CD4-positive, CD25-positive, alpha-beta regulatory T cell (primary cell): ENCODE data around the gene FOXN3. TPM values are rescaled to one million over a fixed set of nuclear protein-coding genes. Genes with fewer than 3 reads are reported as not detected.

Experiments
- ATAC-seq, 2 donors: fragments of 150-1000 bp; cut with Tn5 transposase; one replicate each; pipeline ENCODE4 v1.10.0; 2021; ENCODE audit warnings: low read depth in 2 of 2, moderate number of reproducible peaks in 2 of 2, moderate library complexity in 1 of 2
- DNase-seq, 3 donors: peaks; one replicate each; pipeline versions ENCODE4 v3.0.0 to v3.0.0-alpha.2; 2012 to 2022; ENCODE audit warnings: mixed read lengths in 1 of 3
- H3K27ac ChIP-seq: one replicate; pipeline ENCODE4 v1.7.0; 2013; ENCODE audit warnings: mild to moderate bottlenecking, low read length; ENCODE audit not compliant: insufficient read depth, poor library complexity, severe bottlenecking
- H3K27me3 ChIP-seq: one replicate; pipeline ENCODE4 v1.7.0; 2013; ENCODE audit warnings: low read length; ENCODE audit not compliant: control insufficient read depth, insufficient read depth
- H3K36me3 ChIP-seq: one replicate; pipeline ENCODE4 v1.7.0; 2013; ENCODE audit warnings: mild to moderate bottlenecking, low read length, moderate library complexity; ENCODE audit not compliant: control insufficient read depth, insufficient read depth
- H3K4me1 ChIP-seq: 2 replicates; pipeline ENCODE4 v1.7.0; 2013; ENCODE audit warnings: mild to moderate bottlenecking, low read length; ENCODE audit not compliant: insufficient read depth, control insufficient read depth, poor library complexity, severe bottlenecking
- H3K4me3 ChIP-seq: one replicate; pipeline ENCODE4 v1.7.0; 2013; ENCODE audit warnings: low read depth, mild to moderate bottlenecking, low read length, moderate library complexity
- H3K9me3 ChIP-seq, 2 experiments: 1 replicate in 1 of 2; 2 replicates in 1 of 2; pipeline ENCODE4 v1.7.0; 2013; ENCODE audit warnings: low read length in 2 of 2, mild to moderate bottlenecking in 1 of 2, moderate library complexity in 1 of 2; ENCODE audit not compliant: control insufficient read depth in 2 of 2
- H3K27ac Mint-ChIP-seq, 3 donors: one replicate each; pipeline ENCODE4 v1.8.0; 2020 to 2022; ENCODE audit warnings: mild to moderate bottlenecking in 3 of 3, mixed read lengths in 3 of 3, moderate library complexity in 2 of 3
- H3K27me3 Mint-ChIP-seq: one replicate; pipeline ENCODE4 v1.8.0; 2022; ENCODE audit warnings: mild to moderate bottlenecking, mixed read lengths
- H3K36me3 Mint-ChIP-seq: one replicate; pipeline ENCODE4 v1.8.0; 2020; ENCODE audit warnings: mixed read lengths
- H3K4me1 Mint-ChIP-seq, 4 donors: one replicate each; pipeline ENCODE4 v1.8.0; 2020 to 2022; ENCODE audit warnings: mixed read lengths in 4 of 4, mild to moderate bottlenecking in 1 of 4
- H3K4me3 Mint-ChIP-seq, 4 donors: one replicate each; pipeline ENCODE4 v1.8.0; 2020 to 2022; ENCODE audit warnings: mild to moderate bottlenecking in 4 of 4, mixed read lengths in 4 of 4, moderate library complexity in 3 of 4
- H3K9me3 Mint-ChIP-seq, 7 donors: one replicate each; pipeline ENCODE4 v1.8.0; 2020 to 2022; ENCODE audit warnings: mixed read lengths in 7 of 7, mild to moderate bottlenecking in 3 of 7, moderate library complexity in 2 of 7
- polyA plus RNA-seq, 4 donors: library from polyadenylated mRNA; unstranded; fragments of 300-500 nt; fragmentation: Illumina TruSeq; gene quantifications; one replicate each; pipeline ENCODE4 v1.2.3, GENCODE V29; 2021
- total RNA-seq: library from RNA; stranded (reverse); gene quantifications from one replicate; pipeline ENCODE4 v1.2.3, GENCODE V29; 2022

FOXN3 gene
- total and polyA plus RNA-seq, 5 donors from 2014 or later = 108 to 203 (median 111) TPM

GRCh38 chr14:89265234-89265633 lies 151.8 kb downstream of the FOXN3 start:
- Histone ChIP-seq H3K4me1 (no peaks in the 10 kb centered on the region), H3K4me3 (no peak overlapping the region), H3K9me3 (no peaks in the 10 kb centered on the region), H3K36me3 (no peaks in the 10 kb centered on the region), H3K27me3 (no peaks in the 10 kb centered on the region), H3K27ac (no peak overlapping the region)
- DNase-seq (no peak), ATAC-seq (no peak)
- Mint-ChIP-seq H3K9me3 (peaks cover 0 to 2% (median 0%) of the 10 kb centered on the region in 7 donors), H3K36me3 (peaks cover 10% of the 10 kb centered on the region), H3K4me1 (peaks cover 22 to 68% (median 42%) of the 10 kb centered on the region in 4 donors), H3K27me3 (no peaks in the 10 kb centered on the region), H3K27ac (peak overlapping the region in 1 of 3 donors; percentile 18), H3K4me3 (no peak overlapping the region)

DNA sequence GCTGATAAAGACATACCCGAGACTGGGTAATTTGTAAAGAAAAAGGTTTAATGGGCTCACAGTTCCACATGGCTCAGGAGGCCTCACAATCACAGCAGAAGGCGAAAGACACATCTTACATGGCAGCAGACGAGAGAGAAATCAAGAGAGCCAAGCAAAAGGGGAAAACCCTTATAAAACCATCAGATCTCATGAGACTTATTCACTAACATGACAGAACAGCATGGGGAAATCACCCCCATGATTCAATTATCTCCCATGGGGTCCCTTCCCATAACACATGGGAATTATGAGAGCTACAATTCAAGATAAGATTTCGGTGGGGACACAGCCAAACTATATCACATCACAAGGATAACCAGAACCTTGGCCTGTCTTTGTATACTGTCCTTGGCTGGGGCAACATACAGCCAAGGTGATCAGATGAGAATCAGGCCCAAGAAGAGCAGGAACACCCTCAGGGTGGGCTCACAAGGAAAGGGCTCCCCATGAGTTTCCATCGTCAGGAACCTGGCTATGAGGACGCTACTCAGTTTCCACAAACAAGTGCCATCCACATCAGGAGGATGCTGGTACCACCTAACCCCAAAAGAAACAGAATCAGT lies 152.7 kb downstream of the FOXN3 start:
- H3K4me1 ChIP-seq = no peaks in the 10 kb centered on the region
- no peak overlapping the region for H3K4me3 ChIP-seq
- Mint-ChIP-seq H3K27ac (peak overlapping the region in 1 of 3 donors; percentile 1), H3K36me3 (peaks cover 10% of the 10 kb centered on the region), H3K27me3 (no peaks in the 10 kb centered on the region), H3K4me1 (peaks cover 22 to 64% (median 38%) of the 10 kb centered on the region in 4 donors), H3K4me3 (no peak overlapping the region), H3K9me3 (peaks cover 0 to 2% (median 0%) of the 10 kb centered on the region in 7 donors)
- no peaks in the 10 kb centered on the region for H3K27me3 ChIP-seq
- H3K36me3 ChIP-seq = no peaks in the 10 kb centered on the region
- DNase-seq = no peak
- H3K27ac ChIP-seq = no peak overlapping the region
- H3K9me3 ChIP-seq = no peaks in the 10 kb centered on the region
- ATAC-seq = no peak

DNA sequence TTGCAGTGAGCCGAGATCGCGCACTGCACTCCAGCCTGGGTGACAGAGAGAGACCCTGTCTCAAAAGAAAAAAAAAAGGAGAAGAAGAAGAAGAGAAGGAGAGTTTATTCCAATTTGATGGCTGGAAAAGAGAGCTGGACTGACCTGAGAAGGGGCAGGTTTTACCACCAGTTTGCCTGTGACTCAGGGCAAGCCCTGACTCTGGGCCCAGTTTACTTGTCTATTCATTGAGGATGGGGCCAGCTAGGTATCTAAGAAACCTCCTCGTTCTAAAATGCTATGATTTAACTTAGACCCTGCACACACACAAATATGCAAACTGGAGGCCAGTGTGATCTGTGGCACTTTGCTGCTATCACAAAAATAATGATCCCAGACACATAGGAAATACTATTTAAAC lies 155.0 kb downstream of the FOXN3 start:
- H3K27ac Mint-ChIP-seq = peak overlapping the region in 2 of 3 donors; percentile 72 to 74
- ATAC-seq (no peak), DNase-seq (no peak)
- no peaks in the 10 kb centered on the region for H3K27me3 Mint-ChIP-seq
- no peaks in the 10 kb centered on the region for H3K9me3 ChIP-seq
- H3K4me3 ChIP-seq = no peak overlapping the region
- peaks cover 22 to 54% (median 38%) of the 10 kb centered on the region in 4 donors for H3K4me1 Mint-ChIP-seq
- no peaks in the 10 kb centered on the region for H3K27me3 ChIP-seq
- H3K4me1 ChIP-seq = no peaks in the 10 kb centered on the region
- H3K36me3 Mint-ChIP-seq = peaks cover 26% of the 10 kb centered on the region
- no peak overlapping the region for H3K4me3 Mint-ChIP-seq
- H3K36me3 ChIP-seq = no peaks in the 10 kb centered on the region
- H3K27ac ChIP-seq = no peak overlapping the region
- peaks cover 0 to 2% (median 0%) of the 10 kb centered on the region in 7 donors for H3K9me3 Mint-ChIP-seq

DNA sequence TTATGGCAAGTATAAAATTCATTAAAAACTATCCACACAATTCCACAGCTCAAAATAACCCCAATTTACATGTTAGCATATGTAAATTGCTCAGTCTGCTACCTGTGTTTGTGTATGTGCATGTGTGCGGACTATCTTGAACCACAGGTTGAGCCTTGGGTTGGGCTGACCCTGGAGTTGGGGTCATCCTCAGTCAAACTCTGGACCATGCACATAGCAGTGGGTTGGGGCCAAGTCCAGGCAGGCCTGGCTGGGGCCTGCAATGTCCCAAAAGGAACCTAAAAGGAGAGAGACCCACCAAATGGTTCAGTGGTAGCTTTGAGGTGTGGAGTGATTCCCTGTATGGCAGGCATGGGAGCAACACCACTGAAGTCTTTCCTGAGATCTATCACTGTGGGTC lies 156.1 kb downstream of the FOXN3 start:
- no peak overlapping the region for H3K27ac Mint-ChIP-seq

GRCh38 chr14:89259951-89260609 lies 157.0 kb downstream of the FOXN3 start:
- Histone ChIP-seq H3K4me1 (no peaks in the 10 kb centered on the region), H3K4me3 (no peak overlapping the region), H3K27ac (no peak overlapping the region), H3K27me3 (no peaks in the 10 kb centered on the region), H3K9me3 (no peaks in the 10 kb centered on the region), H3K36me3 (peaks cover 3% of the 10 kb centered on the region)
- peaks cover 17 to 48% (median 39%) of the 10 kb centered on the region in 4 donors for H3K4me1 Mint-ChIP-seq
- peaks cover 0 to 2% (median 0%) of the 10 kb centered on the region in 7 donors for H3K9me3 Mint-ChIP-seq
- H3K27ac Mint-ChIP-seq = no peak overlapping the region
- ATAC-seq (no peak), DNase-seq (no peak)
- no peak overlapping the region for H3K4me3 Mint-ChIP-seq
- H3K36me3 Mint-ChIP-seq = peaks cover 26% of the 10 kb centered on the region
- no peaks in the 10 kb centered on the region for H3K27me3 Mint-ChIP-seq

More for the DNA sequence above, 156.1 kb downstream of the FOXN3 start:
- peaks cover 0 to 2% (median 0%) of the 10 kb centered on the region in 7 donors for H3K9me3 Mint-ChIP-seq
- Histone ChIP-seq H3K9me3 (no peaks in the 10 kb centered on the region), H3K4me1 (no peaks in the 10 kb centered on the region), H3K4me3 (no peak overlapping the region), H3K27ac (no peak overlapping the region), H3K36me3 (peaks cover 1% of the 10 kb centered on the region), H3K27me3 (no peaks in the 10 kb centered on the region)
- DNase-seq (no peak), ATAC-seq (no peak)
- peaks cover 17 to 50% (median 42%) of the 10 kb centered on the region in 4 donors for H3K4me1 Mint-ChIP-seq
- no peaks in the 10 kb centered on the region for H3K27me3 Mint-ChIP-seq
- peaks cover 25% of the 10 kb centered on the region for H3K36me3 Mint-ChIP-seq
- no peak overlapping the region for H3K4me3 Mint-ChIP-seq

DNA sequence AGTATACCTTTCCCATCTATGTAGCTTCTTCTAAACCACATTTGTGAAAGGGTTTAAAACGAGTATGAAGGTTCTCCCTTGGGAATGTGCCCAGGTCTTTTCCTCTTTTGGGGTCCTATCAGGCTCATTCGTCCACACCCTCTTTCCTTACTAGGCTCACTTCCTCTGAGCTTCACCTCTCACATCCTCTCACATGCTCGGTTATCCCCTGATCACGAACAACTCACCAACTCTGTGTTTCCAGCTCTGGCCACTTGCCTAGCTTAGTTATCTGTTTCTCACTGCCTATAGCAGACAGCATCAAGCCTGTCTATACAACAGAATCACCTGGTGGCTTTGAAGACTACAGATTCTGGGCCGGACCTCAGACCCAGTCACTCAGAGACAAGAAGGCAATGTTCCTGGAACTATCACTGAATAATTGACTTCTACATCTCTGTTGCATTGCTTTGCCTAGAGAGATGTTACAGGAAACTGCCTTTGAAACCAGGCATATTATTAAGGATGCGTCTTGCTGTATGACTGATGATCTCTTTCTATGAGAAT lies 158.2 kb downstream of the FOXN3 start:
- H3K27ac Mint-ChIP-seq = peak overlapping the region in 1 of 3 donors; percentile 62
- peak overlapping the region in 1 of 4 donors; percentile 3 for H3K4me3 Mint-ChIP-seq

GRCh38 chr14:89256951-89257350 lies 160.1 kb downstream of the FOXN3 start:
- peaks cover 48% of the 10 kb centered on the region for H3K36me3 Mint-ChIP-seq

More for the DNA sequence above, 158.2 kb downstream of the FOXN3 start:
- Histone ChIP-seq H3K9me3 (no peaks in the 10 kb centered on the region), H3K27ac (no peak overlapping the region), H3K4me3 (no peak overlapping the region), H3K4me1 (no peaks in the 10 kb centered on the region), H3K36me3 (peaks cover 3% of the 10 kb centered on the region), H3K27me3 (no peaks in the 10 kb centered on the region)
- no peak for DNase-seq
- H3K27me3 Mint-ChIP-seq = peaks cover 4% of the 10 kb centered on the region
- peaks cover 10 to 48% (median 35%) of the 10 kb centered on the region in 4 donors for H3K4me1 Mint-ChIP-seq
- ATAC-seq = peak in 1 of 2 donors; percentile 16
- H3K36me3 Mint-ChIP-seq = peaks cover 30% of the 10 kb centered on the region
- peaks cover 0 to 2% (median 0%) of the 10 kb centered on the region in 7 donors for H3K9me3 Mint-ChIP-seq

More at GRCh38 chr14:89256951-89257350, 160.1 kb downstream of the FOXN3 start:
- no peak for DNase-seq
- H3K9me3 ChIP-seq = no peaks in the 10 kb centered on the region
- H3K4me3 ChIP-seq = no peak overlapping the region
- H3K4me1 Mint-ChIP-seq = peaks cover 12 to 53% (median 36%) of the 10 kb centered on the region in 4 donors
- H3K9me3 Mint-ChIP-seq = peaks cover 0 to 2% (median 0%) of the 10 kb centered on the region in 7 donors
- peaks cover 10% of the 10 kb centered on the region for H3K36me3 ChIP-seq
- no peaks in the 10 kb centered on the region for H3K27me3 ChIP-seq
- H3K27ac ChIP-seq = no peak overlapping the region
- no peaks in the 10 kb centered on the region for H3K4me1 ChIP-seq
- peaks cover 4% of the 10 kb centered on the region for H3K27me3 Mint-ChIP-seq
- no peak overlapping the region for H3K4me3 Mint-ChIP-seq
- peak overlapping the region in 2 of 3 donors; percentile 9 to 69 for H3K27ac Mint-ChIP-seq
- no peak for ATAC-seq
